NT2/D1 (cell line): Measurements from ENCODE around the gene ELMO1.

Experiments used
- DNase-seq: peaks from one replicate; pipeline ENCODE4 v3.0.0-alpha.2; 2011; ENCODE audit warnings: low read depth, low spot score
- H3K27me3 ChIP-seq: 2 replicates; pipeline ENCODE4 v1.6.0; 2011; ENCODE audit warnings: mild to moderate bottlenecking; ENCODE audit not compliant: insufficient read length, insufficient read depth
- H3K36me3 ChIP-seq: 2 replicates; pipeline ENCODE4 v1.6.1; 2011; ENCODE audit warnings: mild to moderate bottlenecking, low read length, mixed read lengths; ENCODE audit not compliant: insufficient read depth, insufficient read length
- H3K4me1 ChIP-seq: 2 replicates; pipeline ENCODE4 v1.5.1; 2011; ENCODE audit not compliant: insufficient read depth, insufficient read length
- H3K4me3 ChIP-seq: 2 replicates; pipeline ENCODE4 v1.5.1; 2011; ENCODE audit warnings: low read depth; ENCODE audit not compliant: insufficient read length
- H3K9ac ChIP-seq: 2 replicates; pipeline ENCODE4 v1.6.0; 2011; ENCODE audit warnings: low read depth; ENCODE audit not compliant: insufficient read length
- H3K9me3 ChIP-seq: 2 replicates; pipeline ENCODE4 v1.5.1; 2011; ENCODE audit warnings: mild to moderate bottlenecking, low read length; ENCODE audit not compliant: insufficient read depth
- SUZ12 ChIP-seq: IDR thresholded peaks from 2 replicates; pipeline ENCODE4 v1.6.1; 2011; ENCODE audit not compliant: insufficient read length, insufficient read depth; ENCODE audit errors: extremely low read depth
- YY1 ChIP-seq: IDR thresholded peaks from 2 replicates; pipeline ENCODE4 v1.6.1; 2011; ENCODE audit not compliant: insufficient read length, insufficient read depth
- ZNF274 ChIP-seq: IDR thresholded peaks from 2 replicates; pipeline ENCODE4 v1.6.1; 2011; ENCODE audit warnings: mild to moderate bottlenecking, low read depth, low read length

Gene ELMO1

DNA sequence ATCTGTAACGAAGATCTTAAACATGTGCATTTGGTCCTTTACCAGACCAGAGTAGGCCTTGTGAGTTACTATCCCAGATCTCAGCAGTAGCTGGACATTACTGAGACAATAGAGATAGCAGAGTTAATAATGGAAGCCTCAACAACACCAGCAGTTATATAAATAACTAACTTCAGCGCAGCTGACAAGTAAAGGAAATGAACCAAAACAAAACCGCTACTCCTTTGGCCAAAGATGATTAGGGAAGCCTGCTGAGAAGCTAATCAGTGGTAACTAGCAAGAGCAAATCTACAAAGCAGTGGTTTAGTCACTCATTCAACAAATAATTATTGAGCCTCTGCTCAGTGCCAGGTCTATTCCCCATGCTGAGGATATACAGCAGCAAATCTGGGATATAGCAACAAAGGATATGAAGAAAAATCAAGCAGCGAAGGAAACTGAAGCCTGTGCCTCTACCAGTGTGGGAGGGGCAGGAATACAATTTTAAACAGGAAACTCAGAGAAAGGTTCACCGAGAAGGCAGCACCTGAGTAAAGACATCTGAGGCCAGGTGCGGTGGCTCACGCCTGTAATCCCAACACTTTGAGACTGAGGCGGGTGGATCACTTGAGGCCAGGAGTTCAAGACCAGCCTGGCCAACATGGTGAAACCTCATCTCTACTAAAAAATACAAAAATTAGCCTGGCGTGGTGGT lies 103.6 kb downstream of the ELMO1 start:
- TF ChIP-seq ZNF274 (no peak), YY1 (no peak), SUZ12 (no peak)
- H3K9ac ChIP-seq: no peak overlapping the region
- DNase-seq: no peak
- no peaks in the 10 kb centered on the region for H3K27me3 ChIP-seq
- no peak overlapping the region for H3K4me3 ChIP-seq
- no peaks in the 10 kb centered on the region for H3K36me3 ChIP-seq
- H3K4me1 ChIP-seq: peaks cover 2% of the 10 kb centered on the region
- no peaks in the 10 kb centered on the region for H3K9me3 ChIP-seq

DNA sequence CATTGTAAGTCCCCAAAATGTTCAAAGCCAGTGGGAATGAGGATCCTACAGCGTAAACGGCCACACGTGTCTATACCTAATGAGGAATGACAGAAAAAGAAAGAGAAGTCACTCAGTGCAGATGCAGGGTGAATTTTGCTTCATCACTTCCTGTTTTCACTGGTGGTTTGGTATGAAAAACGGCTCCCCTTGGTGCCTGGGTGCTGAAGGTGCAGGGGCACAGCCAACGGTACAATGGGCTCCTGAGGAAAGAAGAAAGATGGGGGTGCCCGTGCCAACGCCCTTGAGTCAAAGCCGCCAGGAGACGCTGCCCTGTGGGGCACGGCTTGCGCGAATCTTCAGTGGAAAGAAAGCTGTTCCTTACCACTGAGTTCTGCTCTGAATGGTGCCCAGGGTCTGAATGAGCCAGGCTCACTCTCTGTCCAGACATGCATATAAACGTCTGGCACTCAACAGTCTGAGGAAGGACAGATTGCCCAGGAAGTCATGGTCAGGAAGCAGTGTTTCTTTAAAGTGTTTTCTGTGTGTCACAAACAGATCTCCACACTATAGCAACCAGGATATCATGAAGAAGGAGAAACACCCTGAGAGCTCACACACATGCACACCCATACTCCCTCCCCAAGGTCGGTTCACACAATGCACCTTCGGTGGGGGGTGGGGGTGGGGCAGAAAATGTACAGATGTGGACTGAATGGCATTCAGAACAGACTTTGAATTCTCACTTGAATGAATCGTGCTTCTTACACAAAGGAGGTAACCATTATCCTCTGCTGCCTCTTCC lies 105.8 kb downstream of the ELMO1 start:
- Histone ChIP-seq H3K36me3 (no peaks in the 10 kb centered on the region), H3K4me1 (peaks cover 2% of the 10 kb centered on the region), H3K9me3 (no peaks in the 10 kb centered on the region), H3K27me3 (no peaks in the 10 kb centered on the region), H3K9ac (no peak overlapping the region), H3K4me3 (no peak overlapping the region)
- no peak for TF ChIP-seq SUZ12
- TF ChIP-seq YY1: no peak
- no peak for TF ChIP-seq ZNF274
- DNase-seq: no peak

DNA sequence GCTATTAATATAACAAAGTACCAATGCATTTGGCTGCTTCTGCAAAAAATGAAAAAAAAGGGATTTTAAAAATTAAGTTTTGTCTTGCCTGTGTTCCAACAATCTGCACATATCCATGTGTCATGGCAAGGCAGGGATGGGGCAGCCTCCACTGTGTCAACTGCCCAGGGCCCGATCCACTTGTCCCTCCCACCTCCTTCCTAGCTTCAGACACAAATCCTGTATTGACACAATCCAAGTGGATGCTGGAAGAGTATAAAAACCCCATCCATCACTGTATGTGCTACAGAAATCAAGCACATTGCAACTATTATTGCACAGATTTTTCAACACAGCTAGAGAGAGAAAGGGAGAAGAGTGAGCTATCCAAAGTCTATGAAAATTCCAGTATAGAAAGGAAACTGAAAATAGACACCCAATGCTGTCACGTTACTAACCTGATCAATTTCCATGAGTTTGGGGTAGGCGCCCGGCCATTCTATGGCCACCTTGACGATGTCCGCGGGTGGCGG lies 106.4 kb downstream of the ELMO1 start:
- H3K4me3 ChIP-seq: no peak overlapping the region
- no peaks in the 10 kb centered on the region for H3K27me3 ChIP-seq
- no peaks in the 10 kb centered on the region for H3K36me3 ChIP-seq
- no peak for TF ChIP-seq SUZ12
- no peak for TF ChIP-seq ZNF274
- TF ChIP-seq YY1: no peak
- H3K9me3 ChIP-seq: no peaks in the 10 kb centered on the region
- H3K9ac ChIP-seq: no peak overlapping the region
- H3K4me1 ChIP-seq: peaks cover 2% of the 10 kb centered on the region
- DNase-seq: no peak

DNA sequence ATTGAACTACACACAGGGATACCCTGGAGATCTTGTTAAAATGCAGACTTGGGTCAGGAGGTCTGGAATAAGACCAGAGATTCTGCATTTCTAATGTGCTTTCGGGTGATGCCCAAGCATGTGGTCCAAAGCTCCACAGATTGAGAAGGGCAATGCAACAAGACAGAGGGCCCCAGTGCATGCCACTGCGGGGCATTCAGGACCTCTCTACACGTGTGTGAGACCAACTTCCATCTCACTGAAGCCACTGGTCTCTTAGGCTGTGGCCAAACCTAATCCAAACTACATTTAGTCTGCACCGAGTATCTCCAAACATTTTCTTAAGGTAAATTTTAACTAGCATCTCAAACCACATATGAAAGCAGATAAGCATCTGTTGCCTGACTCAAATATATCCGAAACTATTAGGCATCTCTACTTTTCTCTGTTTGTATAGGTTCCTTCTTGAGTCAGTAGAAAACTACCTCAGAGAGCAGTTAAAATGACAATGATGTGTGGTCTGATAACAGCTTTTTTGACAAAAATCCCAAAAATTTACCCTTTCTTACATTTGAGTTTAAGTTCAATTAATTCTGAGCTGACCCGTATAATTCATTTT lies 107.5 kb downstream of the ELMO1 start:
- no peaks in the 10 kb centered on the region for H3K27me3 ChIP-seq
- no peak for TF ChIP-seq ZNF274
- TF ChIP-seq YY1: no peak
- no peak for TF ChIP-seq SUZ12
- H3K9me3 ChIP-seq: no peaks in the 10 kb centered on the region
- no peak overlapping the region for H3K9ac ChIP-seq
- no peaks in the 10 kb centered on the region for H3K36me3 ChIP-seq
- DNase-seq: no peak
- H3K4me3 ChIP-seq: no peak overlapping the region
- peaks cover 2% of the 10 kb centered on the region for H3K4me1 ChIP-seq

DNA sequence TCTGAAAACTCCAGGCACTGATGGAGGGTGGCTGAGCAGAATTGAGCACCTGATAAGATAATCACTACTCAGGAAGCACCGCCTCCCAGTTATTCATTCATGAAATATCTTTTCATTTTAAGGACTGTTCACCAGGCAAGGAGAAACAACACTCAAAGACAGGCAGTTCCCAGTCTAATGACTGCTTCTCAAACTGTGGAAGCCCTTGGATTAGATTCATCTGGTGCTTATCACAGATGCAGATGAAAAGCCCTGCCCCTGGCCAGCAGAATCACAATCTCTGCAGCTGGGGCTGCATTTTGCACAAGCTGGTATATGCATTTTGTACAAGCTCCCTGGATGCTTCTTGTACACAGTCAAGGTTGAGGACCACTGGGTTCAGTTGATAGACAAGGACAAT lies 109.7 kb downstream of the ELMO1 start:
- Histone ChIP-seq H3K27me3 (no peaks in the 10 kb centered on the region), H3K9ac (no peak overlapping the region), H3K9me3 (no peaks in the 10 kb centered on the region), H3K36me3 (no peaks in the 10 kb centered on the region), H3K4me1 (no peaks in the 10 kb centered on the region), H3K4me3 (no peak overlapping the region)
- no peak for DNase-seq
- no peak for TF ChIP-seq SUZ12
- TF ChIP-seq YY1: no peak
- TF ChIP-seq ZNF274: no peak

- Histone ChIP-seq H3K9me3 (no peaks in the 10 kb centered on the region), H3K36me3 (no peaks in the 10 kb centered on the region), H3K27me3 (no peaks in the 10 kb centered on the region), H3K4me1 (no peaks in the 10 kb centered on the region), H3K4me3 (no peak overlapping the region), H3K9ac (no peak overlapping the region)
- DNase-seq: no peak
- TF ChIP-seq ZNF274: no peak
- no peak for TF ChIP-seq YY1
- no peak for TF ChIP-seq SUZ12
Measured at GRCh38 chr7:37337522-37337921, 111.1 kb downstream of the ELMO1 start.

DNA sequence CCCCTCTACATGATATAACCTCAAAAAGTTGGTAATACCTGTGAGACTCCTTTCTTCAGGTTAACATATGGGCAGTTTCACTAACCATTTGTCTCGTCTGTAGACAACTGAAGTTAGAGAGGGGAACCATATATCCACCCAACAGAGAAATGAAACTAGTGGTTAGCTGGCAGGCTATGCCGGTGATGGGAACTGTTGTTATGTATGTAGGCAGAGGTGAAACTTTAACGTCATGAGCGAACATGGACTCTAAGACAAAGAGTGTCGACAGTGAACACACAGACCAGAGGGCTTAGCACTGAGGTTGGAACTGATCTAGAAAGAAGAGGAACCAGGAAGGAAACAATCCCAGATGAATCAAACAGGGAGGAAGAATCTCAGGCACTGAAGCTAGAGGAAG lies 112.4 kb downstream of the ELMO1 start:
- H3K4me3 ChIP-seq: no peak overlapping the region
- no peaks in the 10 kb centered on the region for H3K4me1 ChIP-seq
- H3K36me3 ChIP-seq: no peaks in the 10 kb centered on the region
- DNase-seq: no peak
- H3K27me3 ChIP-seq: no peaks in the 10 kb centered on the region
- no peak for TF ChIP-seq YY1
- TF ChIP-seq SUZ12: no peak
- no peak for TF ChIP-seq ZNF274
- no peaks in the 10 kb centered on the region for H3K9me3 ChIP-seq
- no peak overlapping the region for H3K9ac ChIP-seq
